K562 (cell line): ENCODE results near the gene MMP23B.

ENCODE experiments used
- C11orf30 ChIP-seq: fragments of 450-650 bp; IDR thresholded peaks from 2 replicates; pipeline ENCODE4 v1.6.1; 2016; ENCODE audit warnings: low read depth, mild to moderate bottlenecking
- CREBBP ChIP-seq: IDR thresholded peaks from one replicate; pipeline ENCODE4 v1.6.1; 2012; ENCODE audit warnings: low read depth, mild to moderate bottlenecking, control low read depth, inconsistent platforms, low read length
- CTCF ChIP-seq, 3 experiments: IDR thresholded peaks in 2 of 3; conservative IDR thresholded peaks in 1 of 3; 2 replicates each; pipeline ENCODE4 v1.5.1; 2011 to 2012; ENCODE audit warnings: low read length in 3 of 3, mild to moderate bottlenecking in 3 of 3, control low read depth in 2 of 3, improper control_type of control experiment in 1 of 3, inconsistent platforms in 1 of 3, low read depth in 1 of 3, mixed read lengths in 1 of 3, moderate library complexity in 1 of 3; ENCODE audit not compliant: insufficient read depth in 2 of 3
- EHMT2 ChIP-seq: fragments of 450-650 bp; IDR thresholded peaks from 2 replicates; pipeline ENCODE4 v1.6.1; 2018; ENCODE audit warnings: antibody characterized with exemption
- HDAC1 ChIP-seq, 2 experiments: fragments of 450-650 bp; IDR thresholded peaks; 2 replicates each; pipeline ENCODE4 v1.6.1; 2016 to 2017; ENCODE audit warnings: inconsistent platforms in 1 of 2, mild to moderate bottlenecking in 1 of 2, moderate library complexity in 1 of 2
- HNRNPL ChIP-seq: fragments of 200-400 bp; formaldehyde crosslinking; IDR thresholded peaks from 2 replicates; pipeline ENCODE4 v1.6.1; 2017; ENCODE audit warnings: low read depth, mild to moderate bottlenecking, low read length
- HNRNPLL ChIP-seq: fragments of 200-400 bp; formaldehyde crosslinking; IDR thresholded peaks from 2 replicates; pipeline ENCODE4 v1.6.1; 2017; ENCODE audit warnings: low read length, low read depth, mild to moderate bottlenecking; ENCODE audit not compliant: poor library complexity, severe bottlenecking
- NR0B1 ChIP-seq: fragments of 450-650 bp; IDR thresholded peaks from one replicate; pipeline ENCODE4 v1.6.1; 2018; ENCODE audit warnings: mild to moderate bottlenecking, moderate library complexity; ENCODE audit not compliant: partially characterized antibody
- POLR2A ChIP-seq: fragments of 450-650 bp; conservative IDR thresholded peaks from 2 replicates; pipeline ENCODE4 v1.6.1; 2016
- PTBP1 ChIP-seq: fragments of 200-400 bp; formaldehyde crosslinking; IDR thresholded peaks from 2 replicates; pipeline ENCODE4 v1.6.1; 2017; ENCODE audit warnings: low read depth, low read length
- TEAD4 ChIP-seq, 2 experiments: sonication (generic) in 1 of 2; formaldehyde crosslinking in 1 of 2; IDR thresholded peaks; 2 replicates each; pipeline versions ENCODE4 v1.6.1 to v1.8.0; 2012 to 2022; ENCODE audit warnings: borderline replicate concordance in 1 of 2, inconsistent platforms in 1 of 2, low read length in 1 of 2, mild to moderate bottlenecking in 1 of 2, missing genetic modification reagents in 1 of 2
- ZSCAN32 ChIP-seq: fragments of 450-650 bp; formaldehyde crosslinking; IDR thresholded peaks from 2 replicates; pipeline ENCODE4 v1.4.0; 2020; ENCODE audit warnings: mild to moderate bottlenecking, moderate library complexity

- no peak for TF ChIP-seq TEAD4 (IDR thresholded peaks at IDR 0.05; ENCODE audit: low read length)
- no peak for TF ChIP-seq TEAD4 (CRISPR knock-in tag; IDR thresholded peaks at IDR 0.05; ENCODE audit: borderline replicate concordance)
- no peak for TF ChIP-seq HNRNPL
- TF ChIP-seq ZSCAN32 = no peak
- TF ChIP-seq EHMT2 = no peak
- no peak for TF ChIP-seq NR0B1
- no peak for TF ChIP-seq CTCF (IDR thresholded peaks at IDR 0.05 in 2 of 3, conservative IDR thresholded peaks at IDR 0.05 in 1 of 3; ENCODE audit: insufficient read depth in 2 of 3, low read depth in 1 of 3, low read length in 3 of 3)
- TF ChIP-seq POLR2A = no peak
- no peak for TF ChIP-seq PTBP1
- no peak for TF ChIP-seq HDAC1 (IDR thresholded peaks at IDR 0.05)
- no peak for TF ChIP-seq HNRNPLL
- no peak for TF ChIP-seq C11orf30
- TF ChIP-seq CREBBP = no peak
Observed at GRCh38 chr1:1604374-1605033, 27.5 kb upstream of the MMP23B start.
